SIG-M5 treated with dmso at 0.1 percent for 504 hours (cell line): Measurements from ENCODE around the gene COBL.

Source experiments
- DNase-seq: peaks from one replicate; lab custom pipeline; 2025; ENCODE audit not compliant: unreplicated experiment; lab: John Stamatoyannopoulos, UW

Gene COBL

DNA sequence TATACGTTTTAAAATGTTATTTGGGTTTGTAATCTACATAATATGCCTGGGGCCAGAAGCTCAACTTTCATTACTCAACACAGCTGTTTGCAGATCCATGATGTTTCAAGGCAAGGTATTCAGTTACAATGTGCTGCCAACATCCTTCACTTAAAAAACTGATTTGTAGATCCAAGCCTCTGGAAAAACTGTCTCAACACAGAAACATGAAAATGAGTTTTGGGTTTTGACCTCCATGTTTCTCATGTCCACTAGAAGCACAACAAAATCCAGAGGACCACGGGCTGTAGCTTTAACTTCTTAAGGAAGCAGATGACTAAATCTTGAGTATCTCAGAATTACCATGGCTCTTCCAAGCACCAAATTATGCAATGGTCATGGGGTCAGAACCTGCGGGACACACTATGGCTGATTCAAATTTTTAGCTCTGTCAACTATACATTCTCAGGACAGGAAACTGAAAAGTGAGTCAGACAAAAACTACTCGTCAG, 286.9 kb downstream of the COBL start:
- no peak for DNase-seq

GRCh38 chr7:51029131-51029530, 287.5 kb downstream of the COBL start:
- no peak for DNase-seq

- DNase-seq = no peak
Measured at GRCh38 chr7:51027935-51028830, 288.4 kb downstream of the COBL start.

GRCh38 chr7:51027106-51027934, 289.3 kb downstream of the COBL start:
- DNase-seq = no peak

- no peak for DNase-seq
Measured at GRCh38 chr7:51026341-51026740, 290.3 kb downstream of the COBL start.

GRCh38 chr7:51025668-51026067, 290.9 kb downstream of the COBL start:
- no peak for DNase-seq

GRCh38 chr7:51024867-51025266, 291.7 kb downstream of the COBL start:
- DNase-seq = no peak

DNA sequence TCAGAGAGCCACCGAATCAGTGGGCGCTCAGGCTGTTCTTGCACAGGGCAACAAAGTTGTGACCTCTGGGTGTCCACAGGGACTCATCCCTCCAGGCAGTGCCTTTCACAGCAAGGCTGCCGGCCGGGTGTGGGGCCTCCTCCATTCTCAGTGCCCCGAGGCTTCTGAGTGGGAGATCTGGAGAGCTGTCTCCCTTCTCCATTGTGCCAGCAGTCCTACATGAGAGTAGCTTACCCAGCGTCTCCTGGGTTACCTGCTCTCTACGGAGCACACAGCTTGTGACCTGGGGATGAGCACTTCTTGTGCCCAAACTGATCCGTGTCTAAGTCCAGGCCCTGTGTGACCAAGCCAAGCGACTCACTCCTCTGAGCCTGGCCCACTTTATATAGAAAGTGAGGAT, 293.1 kb downstream of the COBL start:
- DNase-seq = no peak

DNA sequence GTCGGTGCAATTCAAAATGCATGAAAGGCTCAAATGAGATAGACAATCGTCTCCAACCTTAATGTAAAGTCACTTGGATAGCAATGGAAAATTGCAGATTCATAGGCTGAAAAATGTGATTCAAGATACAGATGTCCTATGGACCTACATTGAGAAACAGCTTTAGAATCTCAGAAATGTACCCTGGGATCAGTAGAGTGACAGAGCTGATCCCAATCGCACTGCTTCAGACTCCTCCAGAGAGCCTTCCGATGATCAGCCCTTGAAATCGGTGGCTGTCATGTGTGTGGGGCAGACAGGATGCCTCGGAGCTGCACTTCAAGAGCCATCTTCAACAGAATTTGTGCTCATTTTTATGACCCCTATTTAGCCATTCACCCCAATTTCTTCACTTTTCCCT, 293.8 kb downstream of the COBL start:
- no peak for DNase-seq

DNA sequence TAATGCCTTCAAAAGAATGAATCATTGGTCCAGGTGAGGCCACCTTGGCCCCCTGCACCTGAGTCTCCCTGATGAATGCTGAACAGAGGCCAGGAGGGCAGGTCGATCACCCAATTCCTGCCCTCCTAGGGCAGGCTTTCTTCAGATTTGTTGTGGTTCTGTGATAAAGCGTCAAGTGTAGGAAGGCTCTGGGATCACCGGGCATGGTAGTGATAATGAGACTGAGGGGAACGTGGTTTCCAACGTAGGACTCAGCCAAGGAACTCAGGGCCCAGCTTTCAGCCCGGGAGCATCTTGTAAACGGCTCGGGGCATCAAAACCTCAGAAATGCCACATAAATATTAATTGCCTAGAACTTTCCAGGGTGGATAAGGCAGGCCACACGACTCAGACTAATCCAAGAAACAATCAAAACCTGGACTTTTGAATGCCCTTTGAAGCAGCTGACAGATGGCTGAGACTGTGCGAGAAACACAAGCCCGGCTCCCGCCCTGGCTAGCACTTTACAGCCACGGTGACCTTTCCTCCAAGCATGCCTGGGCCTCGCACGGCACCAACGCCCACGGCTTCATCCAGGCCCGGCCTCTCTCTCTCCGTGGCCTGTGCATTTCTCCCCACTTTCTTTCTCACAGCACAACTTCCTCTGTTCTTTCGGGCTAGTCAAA, 294.6 kb downstream of the COBL start:
- DNase-seq = no peak

DNA sequence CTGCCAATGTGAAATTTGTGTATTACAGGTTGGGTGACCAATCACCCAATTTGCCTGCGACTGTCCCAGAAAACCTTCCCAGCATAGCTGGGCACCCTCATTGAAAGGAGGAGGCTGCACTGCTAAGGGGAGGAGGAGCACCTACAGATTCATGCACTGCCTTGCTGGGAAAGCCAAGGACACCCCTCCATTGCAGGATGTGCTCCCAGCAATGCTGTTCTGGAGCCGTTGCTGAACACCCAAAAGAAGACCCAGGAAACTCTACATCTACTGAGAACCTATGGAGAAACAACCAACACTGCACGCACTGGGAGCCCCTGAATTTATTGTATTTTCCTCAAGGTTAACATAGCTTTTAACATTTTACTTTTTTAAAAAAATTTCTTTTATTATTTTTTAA, 295.7 kb downstream of the COBL start:
- no peak for DNase-seq

DNA sequence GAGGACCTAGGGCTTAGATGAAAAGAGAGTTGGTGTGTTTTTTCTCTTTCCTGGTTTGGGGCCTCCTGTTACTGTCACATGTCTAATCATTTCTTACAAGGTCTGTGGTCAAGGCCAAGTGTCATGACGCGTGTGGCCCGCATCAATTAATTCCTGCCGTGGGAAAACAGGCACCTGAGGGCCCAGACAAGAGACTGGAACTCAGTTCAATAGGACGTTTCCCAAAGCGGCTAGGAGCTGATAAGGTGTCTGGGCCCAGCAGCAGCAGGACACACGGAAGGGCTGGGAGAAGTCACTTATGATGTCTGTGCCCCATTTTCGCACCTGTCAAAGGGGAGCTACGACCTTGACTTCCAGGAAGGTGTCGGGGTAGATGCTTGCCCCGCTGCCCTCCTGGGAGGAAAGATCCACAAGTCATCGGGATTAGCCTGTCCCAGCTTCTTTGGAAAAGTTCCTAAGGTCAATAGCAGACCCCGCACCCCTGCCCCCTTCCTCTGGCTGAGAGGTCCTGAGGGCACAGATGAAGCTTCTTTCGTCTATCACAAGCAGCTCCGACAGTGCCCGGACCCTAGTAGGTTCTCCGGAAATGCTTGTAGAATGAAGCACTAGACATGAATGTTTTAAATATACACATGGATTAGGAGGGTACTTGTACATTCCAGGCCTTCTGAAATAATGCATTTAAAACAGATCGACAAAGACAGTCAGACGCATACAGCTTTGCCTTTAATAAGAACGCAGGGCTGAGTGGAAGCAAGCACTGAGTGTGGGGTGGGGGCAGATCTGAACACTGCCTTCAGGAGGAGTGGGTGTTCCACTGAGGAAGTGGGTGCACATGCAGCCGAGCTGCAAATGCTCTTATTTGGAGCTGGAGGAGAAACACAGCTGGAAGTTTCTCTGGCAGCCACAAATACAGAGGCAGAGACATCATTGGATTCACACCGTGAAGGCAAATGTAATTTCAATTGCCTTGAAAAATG, 296.4 kb downstream of the COBL start:
- DNase-seq = no peak

- DNase-seq = no peak
Measured at GRCh38 chr7:51019191-51019844, 297.3 kb downstream of the COBL start.

- no peak for DNase-seq
Measured at GRCh38 chr7:51017576-51018535, 298.8 kb downstream of the COBL start.

DNA sequence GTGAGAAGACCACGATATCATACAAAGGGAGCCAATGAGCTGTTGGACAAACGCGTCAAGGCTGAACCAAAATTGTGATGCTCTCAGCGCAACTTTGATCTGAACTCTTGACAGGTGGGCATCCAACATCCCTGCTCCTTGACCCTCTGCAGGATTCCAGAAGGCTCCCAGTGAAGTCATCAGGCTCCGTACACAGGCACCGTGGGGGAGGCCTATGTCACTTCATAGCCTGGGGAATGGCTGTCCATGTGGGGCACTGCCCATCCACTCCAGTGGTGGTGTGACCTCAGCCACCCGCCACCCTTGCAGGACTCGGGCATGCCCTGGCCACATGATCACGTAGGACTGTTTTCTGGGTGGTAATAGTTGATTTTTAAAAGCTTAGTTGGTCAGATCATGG, 300.1 kb downstream of the COBL start:
- DNase-seq = no peak

GRCh38 chr7:51015581-51015980, 301.0 kb downstream of the COBL start:
- no peak for DNase-seq

DNA sequence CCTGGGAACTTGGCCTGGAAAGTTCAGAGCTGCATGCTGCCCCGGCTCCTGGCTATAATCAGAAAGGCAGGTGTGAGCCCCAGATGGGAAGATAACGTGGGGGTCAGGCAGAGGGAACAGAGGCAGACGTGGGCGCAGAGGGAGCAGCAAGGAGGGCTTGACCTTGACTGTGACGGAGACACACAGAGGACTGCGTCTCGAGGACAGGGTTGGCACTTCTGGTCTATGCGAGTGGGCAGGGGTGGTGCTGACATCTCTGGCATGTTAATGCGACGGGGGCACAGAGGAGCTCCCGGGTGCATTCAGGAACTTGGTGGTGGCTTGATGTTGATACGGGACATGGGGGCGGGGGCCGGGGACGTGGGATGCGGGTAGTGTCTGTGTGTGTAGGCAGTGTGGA, 301.8 kb downstream of the COBL start:
- DNase-seq = no peak

DNA sequence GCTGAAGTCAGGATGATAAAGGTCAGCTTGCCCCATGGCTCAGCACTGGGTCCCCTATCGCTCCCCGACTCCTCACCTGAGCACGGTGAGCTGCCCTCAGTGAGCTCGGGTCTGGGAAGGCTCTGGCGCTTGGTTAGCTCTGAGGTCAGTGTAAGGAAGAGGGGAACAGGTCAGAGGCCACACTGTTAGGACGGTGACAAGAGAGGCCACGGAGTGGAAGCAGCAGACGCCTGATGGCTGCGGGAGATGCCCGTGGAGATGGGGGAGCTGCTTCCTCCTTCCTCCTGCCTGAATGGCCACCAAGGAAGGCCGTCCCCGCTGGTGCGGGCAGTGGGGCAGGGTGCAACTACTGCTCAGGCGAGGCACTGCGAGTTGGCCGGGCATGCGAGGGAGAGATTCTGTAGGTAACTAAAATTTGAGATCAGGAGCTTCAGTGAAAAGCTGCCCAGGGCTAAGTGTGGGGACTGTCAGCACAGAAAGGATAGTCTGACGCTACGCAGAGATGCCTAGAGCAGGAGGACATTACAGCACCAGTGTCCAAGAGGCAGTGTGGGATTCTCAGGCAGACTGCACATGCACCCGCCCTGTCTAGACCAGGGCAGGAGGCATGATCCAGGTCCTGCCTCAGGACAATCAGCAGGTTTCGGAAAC, 302.6 kb downstream of the COBL start:
- DNase-seq = no peak
